Activated effector memory CD4-positive, alpha-beta T cell treated with anti-CD3 and anti-CD28 coated beads, Interleukin-2, amount 50 U/mL, for 16 hours (primary cell): Measurements from ENCODE around the gene NCAPD2.
"Not testable (repeated sequence)": the region's sequence is repeated elsewhere in the genome, so short reads cannot be mapped to it uniquely, and the experiment has no call there.

ENCODE experiments used
- DNase-seq: peaks from one replicate; pipeline ENCODE4 v3.0.0-alpha.2; 2020

NCAPD2 gene

GRCh38 chr12:6463858-6464257 lies 30.0 kb upstream of the NCAPD2 start:
- no peak for DNase-seq

GRCh38 chr12:6464531-6464930 lies 29.4 kb upstream of the NCAPD2 start:
- DNase-seq: no peak

- no peak for DNase-seq
Measured at GRCh38 chr12:6465467-6466183, 28.3 kb upstream of the NCAPD2 start.

GRCh38 chr12:6466184-6466573 lies 27.7 kb upstream of the NCAPD2 start:
- DNase-seq: no peak

- DNase-seq: not testable (repeated sequence)
Measured at GRCh38 chr12:6466751-6467150, 27.2 kb upstream of the NCAPD2 start.

GRCh38 chr12:6467571-6468282 lies 26.2 kb upstream of the NCAPD2 start:
- DNase-seq: not testable (repeated sequence)

- no peak for DNase-seq
Measured at GRCh38 chr12:6468283-6468575, 25.7 kb upstream of the NCAPD2 start.

GRCh38 chr12:6469092-6469491 lies 24.8 kb upstream of the NCAPD2 start:
- DNase-seq: peak; percentile 64

GRCh38 chr12:6469609-6470374 lies 24.1 kb upstream of the NCAPD2 start:
- peak; percentile 64 for DNase-seq

GRCh38 chr12:6470375-6471163 lies 23.3 kb upstream of the NCAPD2 start, which contains the start of gene VAMP1:
Gene VAMP1 (minus strand): TSS chr12:6470677. CDS start chr12:6470531, 146 bp downstream.
- peak; percentile 99 for DNase-seq

GRCh38 chr12:6471989-6472360 lies 21.9 kb upstream of the NCAPD2 start:
- no peak for DNase-seq

- DNase-seq: no peak
Measured at GRCh38 chr12:6472491-6472890, 21.4 kb upstream of the NCAPD2 start.

- DNase-seq: not testable (repeated sequence)
Measured at GRCh38 chr12:6475233-6475975, 18.5 kb upstream of the NCAPD2 start.

GRCh38 chr12:6476489-6476888 lies 17.4 kb upstream of the NCAPD2 start:
- DNase-seq: no peak

- not testable (repeated sequence) for DNase-seq
Measured at GRCh38 chr12:6477601-6478377, 16.1 kb upstream of the NCAPD2 start.

GRCh38 chr12:6478416-6478815 lies 15.5 kb upstream of the NCAPD2 start:
- DNase-seq: no peak

- DNase-seq: no peak
Measured at GRCh38 chr12:6488240-6488639, 5.7 kb upstream of the NCAPD2 start.

- DNase-seq: no peak
Measured at GRCh38 chr12:6489449-6489848, 4.5 kb upstream of the NCAPD2 start.

GRCh38 chr12:6490673-6491072 lies 3.2 kb upstream of the NCAPD2 start:
- not testable (repeated sequence) for DNase-seq

GRCh38 chr12:6492838-6493496 lies 935 bp upstream of the NCAPD2 start, which contains the start of gene MRPL51:
Gene MRPL51 (minus strand): TSS chr12:6493262. CDS start chr12:6493136, 126 bp downstream.
- peak; percentile 99 for DNase-seq

- peak; percentile 66 for DNase-seq
Measured at GRCh38 chr12:6494258-6494743, 399 bp downstream of the NCAPD2 start.
